HG02840 (cell line): ENCODE data around the gene LHFPL2.

Experiments used
- ATAC-seq: cut with Tn5 transposase; IDR thresholded peaks from one replicate; pipeline ENCODE4 v1.9.1; 2021; ENCODE audit warnings: mild to moderate bottlenecking, moderate library complexity, moderate number of reproducible peaks; ENCODE audit not compliant: unreplicated experiment, low FRiP score

Gene LHFPL2

GRCh38 chr5:78509884-78510769, 138.4 kb downstream of the LHFPL2 start:
- peak; percentile 73 for ATAC-seq

- ATAC-seq: no peak
Measured at GRCh38 chr5:78509145-78509865, 139.3 kb downstream of the LHFPL2 start.

GRCh38 chr5:78508186-78508765, 140.3 kb downstream of the LHFPL2 start:
- ATAC-seq: no peak

- ATAC-seq: no peak
Measured at GRCh38 chr5:78507531-78507930, 141.0 kb downstream of the LHFPL2 start.

- no peak for ATAC-seq
Measured at GRCh38 chr5:78506261-78507024, 142.1 kb downstream of the LHFPL2 start.

- no peak for ATAC-seq
Measured at GRCh38 chr5:78505860-78506259, 142.7 kb downstream of the LHFPL2 start.

- ATAC-seq: no peak
Measured at GRCh38 chr5:78504704-78505677, 143.6 kb downstream of the LHFPL2 start.

GRCh38 chr5:78503958-78504653, 144.5 kb downstream of the LHFPL2 start:
- no peak for ATAC-seq

GRCh38 chr5:78501411-78502352, 146.9 kb downstream of the LHFPL2 start:
- ATAC-seq: no peak

GRCh38 chr5:78500871-78501270, 147.7 kb downstream of the LHFPL2 start:
- no peak for ATAC-seq

GRCh38 chr5:78500028-78500427, 148.5 kb downstream of the LHFPL2 start:
- no peak for ATAC-seq

- ATAC-seq: no peak
Measured at GRCh38 chr5:78499485-78499884, 149.1 kb downstream of the LHFPL2 start.

- no peak for ATAC-seq
Measured at GRCh38 chr5:78497573-78498533, 150.7 kb downstream of the LHFPL2 start.

- ATAC-seq: no peak
Measured at GRCh38 chr5:78496373-78496772, 152.2 kb downstream of the LHFPL2 start.

GRCh38 chr5:78495800-78496199, 152.8 kb downstream of the LHFPL2 start:
- ATAC-seq: no peak

- ATAC-seq: no peak
Measured at GRCh38 chr5:78492650-78493049, 155.9 kb downstream of the LHFPL2 start.

GRCh38 chr5:78492224-78492623, 156.3 kb downstream of the LHFPL2 start:
- no peak for ATAC-seq
